Measurements from ENCODE around the gene TMEM50B.
"Not testable (repeated sequence)": the region's sequence is repeated elsewhere in the genome, so short reads cannot be mapped to it uniquely, and the experiment has no call there.

Gene TMEM50B

DNA sequence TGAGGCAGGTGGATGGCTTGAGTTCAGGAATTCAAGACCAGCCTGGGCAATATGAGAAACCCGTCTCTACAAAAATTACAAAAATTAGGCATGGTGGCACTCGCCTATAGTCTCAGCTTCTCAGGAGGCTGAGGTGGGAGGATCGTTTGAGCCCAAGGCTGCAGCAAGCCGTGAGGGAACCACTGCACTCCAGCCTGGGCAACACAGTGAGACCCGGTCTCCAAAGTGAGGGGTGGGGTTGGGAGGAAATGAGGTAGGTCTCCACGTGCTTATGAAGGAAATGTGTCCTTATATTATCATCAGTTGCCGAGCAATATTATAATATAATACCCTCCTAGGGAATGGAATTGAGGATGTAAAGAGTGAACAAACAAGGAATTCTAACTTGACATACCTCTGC is 2.7 kb downstream of the TMEM50B start:
- DNase-seq: no peak

DNA sequence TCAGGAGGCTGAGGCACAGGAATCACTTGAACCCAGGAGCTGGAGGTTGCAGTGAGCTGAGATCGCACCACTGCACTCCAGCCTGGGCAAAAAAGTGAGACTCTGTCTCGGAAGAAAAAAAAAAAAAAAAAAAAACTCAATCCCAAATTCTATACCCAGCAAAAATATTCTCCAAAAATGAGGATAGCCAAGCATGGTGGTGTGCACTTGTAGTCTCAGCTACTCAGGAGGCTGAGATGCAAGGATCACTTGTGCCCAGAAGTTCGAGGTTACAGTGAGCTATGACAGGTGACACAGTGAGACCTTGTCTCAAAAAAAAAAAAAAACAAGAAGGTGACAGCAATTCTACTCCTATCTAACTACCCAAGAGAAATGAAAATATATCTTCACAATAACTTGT is 6.4 kb downstream of the TMEM50B start:
- no peak for DNase-seq

DNA sequence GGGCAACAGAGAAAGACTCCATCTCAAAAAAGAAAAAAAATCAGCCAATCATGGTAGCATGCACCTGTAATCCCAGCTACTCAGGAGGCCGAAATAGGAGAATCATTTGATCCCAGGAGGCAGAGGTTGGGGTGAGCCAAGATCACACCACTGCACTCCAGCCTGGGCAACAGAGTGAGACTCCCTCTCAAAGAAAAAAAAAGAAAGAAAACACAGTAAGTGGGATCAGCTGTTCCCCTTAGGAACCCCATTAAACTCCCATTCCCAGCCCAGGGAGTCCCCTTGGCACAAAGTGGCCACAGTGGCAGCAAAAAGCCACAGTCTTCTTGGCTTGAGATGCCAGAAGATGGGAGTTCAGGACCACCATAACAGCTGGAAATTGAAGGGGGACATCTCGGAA is 9.1 kb downstream of the TMEM50B start:
- no peak for DNase-seq

DNA sequence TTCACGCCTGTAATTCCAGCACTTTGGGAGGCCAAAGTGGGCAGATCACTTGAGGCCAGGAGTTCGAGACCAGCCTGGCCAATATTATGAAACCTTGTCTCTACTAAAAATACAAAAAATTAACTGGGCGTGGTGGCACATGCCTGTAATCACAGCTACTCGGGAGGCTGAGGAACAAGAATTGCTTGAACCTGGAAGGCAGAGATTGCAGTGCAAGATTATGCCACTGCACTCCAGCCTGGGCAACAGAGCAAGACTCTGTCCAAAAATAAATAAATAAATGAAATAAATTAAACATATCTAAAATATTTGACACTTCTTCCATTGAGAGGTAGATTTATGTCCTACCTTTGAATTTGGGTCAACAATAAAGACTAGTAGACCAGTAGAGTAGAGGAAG is 10.6 kb downstream of the TMEM50B start:
- not testable (repeated sequence) for DNase-seq

DNA sequence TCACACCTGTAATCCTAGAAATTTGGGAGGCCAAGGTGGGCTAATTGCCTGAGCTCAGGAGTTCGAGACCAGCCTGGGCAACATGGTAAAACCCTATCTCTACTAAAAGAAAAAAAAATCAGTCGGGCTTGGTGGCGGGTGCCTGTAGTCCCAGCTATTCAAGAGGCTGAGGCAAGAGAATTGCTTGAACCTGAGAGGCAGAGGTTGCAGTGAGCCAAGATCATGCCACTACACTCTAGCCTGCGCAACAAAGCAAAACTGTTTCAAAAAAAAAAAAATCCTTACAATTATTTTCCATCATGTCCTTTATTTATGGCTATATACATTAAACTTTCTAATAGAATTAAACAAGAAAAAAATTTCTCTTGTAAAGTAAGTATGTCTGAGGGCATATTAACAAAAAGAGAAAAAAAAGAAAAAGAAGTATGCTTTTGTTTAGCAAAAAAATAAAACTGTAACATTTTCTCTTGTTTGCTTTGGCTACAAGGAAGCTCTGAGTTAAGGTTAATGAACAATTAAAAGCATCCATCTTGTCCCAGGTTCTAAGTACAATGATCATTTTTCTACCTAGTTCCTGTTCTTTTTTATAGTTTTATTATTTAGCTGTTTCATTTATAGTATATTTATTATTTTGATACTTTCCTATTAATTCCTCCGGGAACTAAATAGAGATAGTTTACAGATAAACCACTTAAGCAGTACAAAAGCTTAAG is 18.1 kb downstream of the TMEM50B start:
- DNase-seq: no peak

DNA sequence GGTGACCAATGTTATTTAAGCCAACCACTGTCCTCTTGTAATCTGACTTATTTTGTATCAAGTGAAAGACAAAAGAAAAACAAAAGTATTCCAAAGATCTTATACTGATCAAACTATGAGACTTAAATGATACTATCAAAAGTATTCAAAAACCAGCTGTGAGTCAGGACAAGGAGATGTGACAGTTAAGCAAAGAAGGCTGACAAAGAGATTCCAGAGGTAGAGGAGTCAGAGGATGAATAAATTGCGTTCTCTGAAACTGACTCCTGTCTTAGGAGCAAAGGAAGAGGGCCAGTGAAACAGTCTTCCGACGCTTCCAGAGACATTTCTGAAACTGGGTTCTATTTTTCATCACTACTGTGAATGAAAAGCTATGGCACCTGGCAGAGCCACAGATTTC is 20.9 kb downstream of the TMEM50B start:
- DNase-seq: no peak

DNA sequence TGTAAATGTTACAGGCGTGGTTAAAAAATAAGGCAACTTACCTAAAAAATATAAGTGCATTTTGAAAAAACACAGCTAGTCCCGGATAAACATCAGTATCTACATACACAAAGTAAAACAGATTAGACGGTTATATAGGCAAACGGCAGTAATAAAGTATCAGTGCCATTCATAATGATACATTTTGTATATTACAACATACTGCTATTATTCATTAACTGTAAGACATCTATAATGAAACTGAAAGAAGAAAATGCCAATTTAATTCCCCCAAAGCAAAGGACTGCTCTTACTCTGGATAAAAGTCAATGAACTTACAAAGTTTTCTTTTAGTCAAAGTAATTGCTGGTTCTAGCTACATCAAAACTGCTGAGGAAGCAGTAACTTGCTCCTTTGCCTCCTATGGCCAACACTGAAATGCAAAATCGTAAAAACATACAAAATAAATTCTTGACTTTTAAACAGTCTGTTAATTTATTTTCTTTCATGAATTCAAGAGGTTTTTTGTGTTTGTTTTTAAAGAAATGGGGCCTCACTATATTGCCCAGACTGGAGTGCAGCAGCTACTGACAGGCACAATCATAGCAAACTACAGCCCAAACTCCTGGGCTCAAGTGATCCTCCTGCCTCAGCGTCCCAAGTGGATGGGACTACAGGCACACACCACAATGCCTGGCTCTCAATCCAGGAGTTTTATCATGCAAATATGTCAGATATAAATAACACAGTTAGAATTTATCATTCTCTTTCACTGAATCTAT is 23.9 kb downstream of the TMEM50B start:
- DNase-seq: no peak

DNA sequence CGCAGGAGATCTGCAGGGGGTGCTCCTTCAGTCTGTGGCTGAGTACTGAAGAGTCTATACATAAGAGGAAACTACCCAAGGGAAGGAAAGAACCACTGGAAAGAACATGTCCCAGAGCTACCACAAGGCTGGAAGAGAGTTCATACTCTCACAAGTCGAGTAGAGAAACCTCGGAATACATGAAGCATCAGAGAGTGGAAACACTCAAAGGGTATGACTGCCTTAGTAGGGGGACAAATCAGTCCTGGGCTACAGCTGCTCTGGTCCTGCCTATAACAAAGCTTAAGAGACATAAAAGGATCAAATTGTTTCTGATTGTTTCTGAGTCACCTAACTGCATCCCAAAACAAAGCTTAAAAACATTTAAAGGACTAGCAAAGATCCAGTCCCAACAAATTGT is 27.4 kb downstream of the TMEM50B start:
- DNase-seq: no peak

DNA sequence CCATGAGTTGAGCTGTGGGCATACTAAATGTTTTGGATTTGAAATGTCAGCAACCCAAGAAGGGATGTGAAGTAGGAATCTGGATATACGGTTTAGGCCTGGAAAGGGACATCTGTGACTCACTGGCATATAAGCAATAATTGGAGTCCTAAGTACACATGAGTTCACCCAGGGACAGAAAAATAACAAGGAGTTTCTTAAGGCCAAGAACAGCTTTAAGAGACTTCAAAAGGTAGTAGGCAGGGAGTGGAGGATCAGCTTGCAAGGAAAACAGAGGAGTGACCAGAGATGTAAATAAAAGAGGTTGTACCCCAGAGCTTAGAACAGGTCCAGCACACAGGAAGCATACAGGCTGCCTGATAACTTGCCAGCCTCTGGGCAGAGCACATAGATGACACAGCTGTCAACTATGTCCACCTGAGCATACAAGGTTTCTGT is 28.1 kb downstream of the TMEM50B start:
- DNase-seq: no peak

DNA sequence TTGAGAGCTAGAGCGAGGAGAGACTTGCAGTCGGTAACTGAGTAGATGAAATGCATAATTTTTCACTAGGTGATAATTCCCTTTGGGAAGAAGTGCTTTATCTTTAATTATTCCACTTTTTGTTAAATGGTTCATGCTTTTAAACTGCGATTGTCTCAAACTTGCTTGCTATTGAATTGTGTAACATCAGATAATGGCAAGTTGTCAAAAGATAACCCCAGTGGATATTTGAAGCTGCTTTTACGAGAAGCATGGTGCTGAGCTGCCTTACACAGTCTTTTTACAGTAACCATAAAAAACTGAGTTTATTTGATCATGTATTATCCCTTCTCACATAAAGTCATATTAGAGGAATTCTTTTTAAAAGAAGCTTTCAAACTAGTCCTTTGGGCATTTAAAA is 30.2 kb downstream of the TMEM50B start:
- DNase-seq: no peak

DNA sequence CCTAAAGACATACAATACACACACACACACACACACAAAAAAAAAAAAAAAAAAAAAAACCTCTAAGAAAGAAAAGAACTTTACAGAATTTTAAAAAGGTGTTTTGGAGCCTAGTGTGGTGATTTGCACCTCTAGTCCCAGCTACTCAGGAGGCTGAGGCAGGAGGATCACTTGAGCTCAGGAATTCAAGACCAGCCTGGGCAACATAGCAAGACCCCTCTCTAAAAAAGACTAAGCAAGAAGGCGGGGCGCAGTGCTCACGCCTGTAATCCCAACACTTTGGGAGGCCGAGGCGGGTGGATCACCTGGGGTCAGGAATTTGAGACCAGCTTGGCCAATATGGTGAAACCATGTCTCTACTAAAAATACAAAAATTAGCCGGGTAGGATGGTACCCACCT is 33.2 kb downstream of the TMEM50B start:
- DNase-seq: not testable (repeated sequence)

DNA sequence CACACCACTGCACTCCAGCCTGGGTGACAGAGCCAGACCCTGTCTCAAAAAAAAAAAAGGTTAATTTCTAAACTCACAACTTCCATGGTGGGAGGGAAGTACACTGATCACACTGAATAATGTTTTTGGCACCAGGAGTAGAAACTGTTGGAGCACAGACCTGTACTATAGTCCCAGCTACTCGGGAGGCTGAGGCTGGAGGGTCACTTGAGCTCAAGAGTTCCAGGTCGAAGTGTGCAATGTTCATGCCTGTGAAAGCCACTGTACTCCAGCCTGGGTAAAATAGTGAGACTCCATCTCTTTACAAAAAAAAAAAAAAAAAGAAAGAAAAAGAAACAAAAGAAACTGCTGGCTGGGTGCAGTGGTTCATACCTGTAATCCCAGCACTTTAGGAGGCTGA is 35.3 kb downstream of the TMEM50B start:
- DNase-seq: no peak

DNA sequence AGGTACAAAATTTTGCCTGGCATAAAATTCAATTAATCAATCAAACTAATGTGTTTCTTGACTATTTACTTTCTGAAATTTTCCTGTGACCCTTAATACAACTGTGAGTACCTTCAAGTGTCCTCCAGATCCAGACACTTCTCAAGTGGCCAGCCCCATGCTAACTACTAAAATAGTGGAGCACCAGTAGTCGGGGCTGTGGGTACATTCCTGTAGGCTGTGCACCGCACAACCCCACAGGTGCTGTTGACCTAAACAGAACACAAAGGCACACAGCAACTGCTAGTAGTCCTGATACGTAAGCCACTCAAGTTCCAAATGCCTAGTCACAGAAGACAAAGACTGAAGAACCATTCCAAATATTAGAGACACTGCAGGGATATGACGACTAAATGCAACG is 36.6 kb downstream of the TMEM50B start:
- no peak for DNase-seq

DNA sequence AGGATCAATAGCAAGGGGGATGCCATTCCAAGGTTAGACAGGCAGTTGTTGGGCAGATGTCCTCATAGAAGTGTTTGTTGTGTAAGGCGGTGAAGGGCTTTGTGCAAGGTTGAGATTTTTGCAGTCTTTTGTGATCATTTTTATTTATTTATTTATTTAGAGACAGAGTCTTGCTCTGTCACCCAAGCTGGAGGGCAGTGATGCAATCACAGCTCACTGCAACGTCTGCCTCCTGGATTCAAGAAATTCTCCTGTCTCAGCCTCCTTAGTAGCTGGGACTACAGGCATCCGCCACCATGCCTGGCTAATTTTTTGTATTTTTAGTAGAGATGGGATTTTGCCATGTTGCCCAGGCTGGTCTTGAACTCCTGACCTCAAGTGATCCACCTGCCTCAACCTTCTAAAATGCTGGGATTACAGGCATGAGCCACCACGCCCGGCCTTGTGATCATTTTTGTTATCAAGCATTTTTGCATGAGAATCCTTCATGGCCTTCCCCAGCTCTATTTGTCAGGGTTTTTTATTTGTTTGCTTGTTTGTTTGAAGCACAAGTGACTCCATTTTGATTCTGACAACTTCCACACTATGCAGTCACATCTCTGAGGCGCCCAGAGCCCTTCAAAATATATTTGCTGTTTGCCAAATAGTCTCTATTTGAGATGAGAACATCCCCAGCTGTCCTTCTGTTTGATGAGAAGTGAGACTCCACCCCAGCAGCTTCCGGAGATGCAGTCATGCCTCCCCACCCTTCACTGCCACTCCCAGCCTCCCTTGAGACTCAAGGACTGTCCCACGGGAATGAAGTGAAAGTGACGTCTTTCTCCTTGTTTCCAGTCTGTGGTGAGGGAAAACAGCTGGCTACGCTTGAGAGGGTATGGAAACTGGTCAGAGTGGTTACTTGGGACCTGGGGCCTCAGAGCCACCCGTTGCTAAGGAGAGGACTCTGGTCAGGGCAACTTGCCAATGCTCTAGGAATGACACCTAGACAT is 38.0 kb downstream of the TMEM50B start:
- DNase-seq: no peak

DNA sequence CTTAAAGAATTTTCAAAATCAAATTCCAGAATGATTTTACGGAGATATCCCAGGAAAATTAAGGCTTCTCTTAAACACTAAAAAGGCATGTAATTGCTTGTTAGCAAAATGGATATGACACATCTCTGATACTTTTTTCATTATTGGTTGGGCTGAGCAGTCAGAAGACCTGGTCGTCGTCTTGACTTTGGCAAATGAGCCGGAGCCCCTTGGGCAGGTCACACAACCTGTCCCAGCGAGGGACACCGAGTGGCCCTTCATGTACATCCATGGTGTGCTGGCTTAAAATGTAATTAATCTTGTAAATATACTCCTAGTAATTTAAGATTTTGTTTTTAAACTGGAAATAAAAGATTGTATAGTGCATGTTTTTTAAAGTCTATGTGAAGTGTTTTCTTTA is 42.6 kb downstream of the TMEM50B start:
- DNase-seq: no peak

DNA sequence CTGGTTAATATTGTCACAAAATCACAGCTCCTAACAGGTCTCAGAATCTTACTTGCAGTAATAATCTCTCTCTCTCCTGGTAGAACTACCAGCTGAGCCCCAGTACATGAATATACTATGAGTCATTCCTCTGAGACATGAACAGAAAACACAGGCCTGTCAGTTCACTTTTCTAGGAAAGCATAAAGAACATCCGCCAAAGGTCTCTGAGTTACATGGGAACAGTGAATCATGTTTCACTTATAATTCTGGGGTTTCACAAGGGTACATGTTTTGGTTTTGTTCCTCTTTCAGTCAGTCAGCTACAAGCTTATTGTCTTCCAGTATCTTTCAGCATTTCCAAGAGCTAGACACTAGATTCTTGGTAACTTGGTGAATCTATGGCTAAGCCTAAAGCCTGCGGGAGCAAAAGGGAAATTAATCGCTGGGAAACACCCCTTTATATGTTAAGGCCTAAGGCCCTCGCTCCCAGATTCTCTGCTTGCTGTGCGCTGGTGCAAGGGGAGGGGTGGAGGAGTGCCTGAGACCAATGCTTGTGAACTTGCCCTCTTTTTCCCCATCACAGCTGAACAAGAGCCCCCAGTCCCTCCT is 44.9 kb downstream of the TMEM50B start:
- DNase-seq: peak; percentile 6

DNA sequence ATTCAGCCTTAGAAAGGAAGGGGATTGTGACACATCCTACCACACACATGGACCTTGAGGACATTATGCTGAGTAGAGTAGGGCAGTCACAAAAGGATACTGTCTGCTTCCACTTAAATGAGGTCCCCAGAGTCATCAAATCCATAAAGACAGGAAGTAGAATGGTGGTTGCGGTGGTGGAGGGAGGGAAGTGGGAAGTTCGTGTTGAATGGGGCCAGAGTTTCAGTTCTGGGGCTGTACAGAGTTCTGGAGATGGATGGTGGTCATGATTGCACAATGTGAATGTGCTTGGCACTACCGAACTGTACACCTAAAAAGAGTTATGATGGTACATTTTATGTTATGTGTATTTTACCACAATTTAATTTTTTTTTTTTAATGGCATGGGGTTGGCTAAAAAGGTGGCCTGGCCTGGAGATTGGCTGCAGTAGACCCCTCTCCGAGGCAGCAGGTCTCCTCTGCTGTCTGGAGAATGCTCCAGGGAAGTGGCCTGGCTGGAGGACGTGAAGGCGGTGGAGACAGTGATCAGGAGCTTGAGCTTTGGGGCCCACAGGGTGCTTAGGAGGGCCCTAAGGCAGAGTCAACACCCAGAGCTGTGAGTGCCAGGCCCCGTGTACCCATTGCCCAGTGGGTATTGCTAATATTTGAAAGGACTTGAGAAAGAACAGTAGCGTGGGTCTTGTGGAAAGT is 46.2 kb downstream of the TMEM50B start:
- DNase-seq: no peak

DNA sequence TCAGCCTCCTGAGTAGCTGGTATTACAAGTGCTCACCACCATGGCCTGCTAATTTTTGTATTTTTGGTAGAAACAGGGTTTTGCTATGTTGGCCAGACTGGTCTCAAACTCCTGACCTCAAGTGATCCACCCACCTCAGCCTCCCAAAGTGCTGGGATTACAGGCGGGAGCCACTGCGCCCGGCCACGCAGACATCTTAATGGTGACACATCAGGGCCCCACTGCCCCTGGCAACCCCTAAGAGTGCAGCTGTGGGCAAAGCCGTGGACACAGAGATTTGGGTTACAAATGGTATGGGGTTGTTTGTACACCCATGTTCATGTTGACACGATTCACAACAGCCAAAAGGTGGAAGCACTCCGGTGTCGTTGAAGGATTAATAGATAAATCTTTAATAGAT is 46.8 kb downstream of the TMEM50B start:
- no peak for DNase-seq

DNA sequence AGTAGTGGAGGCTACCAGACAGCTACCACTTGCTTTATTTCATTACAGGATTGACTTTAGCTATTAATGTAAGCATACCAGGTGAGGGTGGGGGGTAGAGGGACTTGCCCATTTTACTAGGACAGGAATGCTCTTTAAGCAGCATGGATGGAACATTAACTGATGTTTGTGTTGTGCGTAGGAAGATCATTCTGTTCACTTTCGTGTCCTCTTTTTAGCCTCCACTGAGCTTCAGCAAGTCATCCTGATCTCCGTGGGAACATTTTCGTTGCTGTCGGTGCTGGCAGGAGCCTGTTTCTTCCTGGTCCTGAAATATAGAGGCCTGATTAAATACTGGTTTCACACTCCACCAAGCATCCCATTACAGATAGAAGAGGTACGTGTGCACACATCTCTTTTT is 47.3 kb downstream of the TMEM50B start:
- DNase-seq: no peak

DNA sequence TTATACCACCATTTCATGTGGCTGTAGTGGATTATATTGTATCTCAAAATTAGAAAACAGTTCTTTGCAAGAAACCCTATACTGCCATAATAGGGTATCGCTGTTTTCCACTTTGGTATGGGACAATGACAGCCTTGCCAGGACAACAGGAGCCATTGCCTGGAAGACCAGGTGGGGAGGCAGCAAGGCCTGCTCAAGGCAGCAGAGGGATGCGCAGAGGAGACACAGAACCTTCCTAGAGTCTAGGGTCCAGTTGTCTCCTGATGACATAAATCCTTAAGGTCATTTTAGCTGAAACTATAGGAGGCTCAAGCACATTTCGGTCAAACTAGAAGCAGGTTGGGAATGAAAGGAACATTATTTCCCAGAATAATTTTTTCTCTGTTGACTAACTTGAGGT is 48.9 kb downstream of the TMEM50B start:
- DNase-seq: no peak

DNA sequence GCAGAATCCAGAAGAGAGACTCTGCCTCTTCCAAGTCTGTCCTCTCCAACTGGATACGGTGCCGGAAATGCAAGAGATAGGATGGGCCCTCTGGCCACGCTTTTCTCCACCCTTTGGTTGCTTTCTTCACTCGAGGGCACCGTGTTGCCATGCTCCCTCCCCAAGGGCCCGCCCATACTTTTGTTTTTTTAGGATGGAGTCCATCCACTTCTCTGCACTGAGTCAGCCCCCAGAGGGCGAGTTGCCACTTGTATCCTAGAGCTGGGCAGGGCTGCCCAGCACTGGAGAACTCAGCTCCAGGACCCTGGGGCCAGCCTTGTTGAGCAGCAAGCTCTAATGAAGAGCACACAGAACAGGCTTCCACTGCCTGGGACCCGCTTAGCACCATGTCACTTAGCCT is 51.1 kb downstream of the TMEM50B start:
- no peak for DNase-seq

DNA sequence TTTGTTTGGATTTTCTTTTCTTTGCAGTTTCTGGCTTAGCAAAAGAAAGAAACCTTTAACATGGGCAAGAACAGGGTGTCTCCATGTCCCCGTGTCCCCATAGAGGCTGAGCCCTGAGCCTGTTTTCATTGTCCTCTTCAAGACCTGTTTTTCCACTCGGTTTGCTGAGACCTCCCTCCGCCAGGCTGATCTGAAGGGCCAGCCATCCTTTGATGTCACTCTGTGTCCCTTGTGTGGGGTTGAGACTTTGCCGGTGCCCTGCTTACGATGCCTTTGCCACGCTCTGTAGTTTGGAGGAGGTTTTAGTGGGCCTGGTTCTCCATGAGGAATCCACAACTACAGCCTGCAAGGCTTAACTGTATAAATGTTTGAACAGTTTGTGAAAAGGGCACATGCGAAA is 52.7 kb downstream of the TMEM50B start:
- DNase-seq: no peak

Measured in CD4-positive, alpha-beta T cell treated with Interleukin-10 for 1 hour (primary cell).